Inflammatory macrophage treated with lipopolysaccharide for 4 hours (primary cell): ENCODE data around the gene IFI27L1.

ENCODE experiments used
- DNase-seq: peaks from one replicate; pipeline ENCODE4 v3.0.0-alpha.2; 2020

The IFI27L1 gene, protein sequence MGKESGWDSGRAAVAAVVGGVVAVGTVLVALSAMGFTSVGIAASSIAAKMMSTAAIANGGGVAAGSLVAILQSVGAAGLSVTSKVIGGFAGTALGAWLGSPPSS

GRCh38 chr14:94080621-94081385 lies at the start of gene IFI27L1, which contains the start of gene DDX24:
TSS of gene IFI27L1 (plus strand) at chr14:94081310. CDS start at chr14:94096938, 15,628 bp downstream.
TSS of gene DDX24 (minus strand) at chr14:94081202. CDS start at chr14:94079742, 1,460 bp downstream.
- peak; percentile 95 for DNase-seq

DNA sequence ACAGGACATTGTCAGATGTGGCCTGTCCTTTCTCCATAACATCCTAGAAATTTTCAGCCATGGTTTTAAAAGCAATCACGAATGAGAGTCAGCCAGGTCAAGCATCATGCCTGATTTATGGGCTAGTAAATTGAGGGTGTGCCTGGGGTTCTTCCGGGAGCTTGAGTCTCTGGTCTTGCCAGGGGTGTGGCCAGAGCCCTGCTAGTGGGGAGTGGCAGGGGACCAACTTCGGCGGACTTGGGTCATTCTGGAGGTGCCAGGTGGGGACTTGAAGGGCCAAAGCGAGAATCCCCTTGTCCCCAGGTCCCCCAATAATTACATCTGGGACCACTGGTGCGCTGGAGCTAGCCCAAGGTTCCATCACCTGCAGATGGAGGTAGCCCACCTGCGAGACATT lies 49.2 kb upstream of the IFI27L1 start:
- no peak for DNase-seq

GRCh38 chr14:94034886-94035285 lies 46.2 kb upstream of the IFI27L1 start:
- DNase-seq: no peak

- DNase-seq: peak; percentile 65
Measured at GRCh38 chr14:94036313-94037167, 44.6 kb upstream of the IFI27L1 start.

- DNase-seq: no peak
Measured at GRCh38 chr14:94037954-94038353, 43.2 kb upstream of the IFI27L1 start.

- DNase-seq: no peak
Measured at GRCh38 chr14:94038510-94038909, 42.6 kb upstream of the IFI27L1 start.

- no peak for DNase-seq
Measured at GRCh38 chr14:94038921-94039629, 42.0 kb upstream of the IFI27L1 start.

DNA sequence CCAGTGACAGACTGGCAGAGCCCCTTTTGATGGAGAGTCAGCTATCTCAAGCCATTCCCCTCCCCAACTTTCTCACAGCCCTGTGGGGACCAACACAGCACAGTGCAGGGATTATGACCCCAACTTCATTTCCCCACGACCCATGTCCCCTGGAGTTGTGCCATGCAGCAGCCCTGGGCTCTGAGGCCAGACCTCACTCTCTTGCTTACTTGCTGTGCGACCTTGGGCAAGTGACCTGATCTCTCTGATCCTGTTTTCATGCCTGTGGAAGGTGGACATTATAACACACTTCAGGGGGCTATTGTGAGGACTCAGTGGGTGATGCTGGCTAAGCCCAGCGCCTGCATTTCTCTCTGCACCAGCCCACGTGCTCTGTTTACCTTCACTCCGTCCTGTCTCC lies 40.9 kb upstream of the IFI27L1 start:
- DNase-seq: no peak

DNA sequence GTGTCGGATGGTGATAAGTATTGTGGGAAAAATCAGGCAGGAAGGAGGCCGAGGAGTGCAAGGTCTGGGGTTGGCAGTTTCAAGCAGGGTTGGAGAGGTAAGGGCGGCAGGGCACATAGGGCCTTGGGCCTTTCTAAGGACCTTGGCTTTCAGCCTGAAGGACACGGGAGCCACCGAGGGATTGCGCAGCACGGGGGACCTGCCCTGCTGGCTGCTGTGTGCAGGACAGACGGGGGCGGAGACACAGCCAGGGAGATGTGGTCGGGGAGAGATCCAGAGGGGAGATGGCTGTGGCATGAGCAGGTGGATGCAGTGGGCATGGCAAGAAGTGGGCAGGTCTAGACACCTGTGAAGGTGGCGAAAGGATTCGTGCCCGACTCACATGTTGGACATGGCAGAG lies 40.3 kb upstream of the IFI27L1 start:
- no peak for DNase-seq

DNA sequence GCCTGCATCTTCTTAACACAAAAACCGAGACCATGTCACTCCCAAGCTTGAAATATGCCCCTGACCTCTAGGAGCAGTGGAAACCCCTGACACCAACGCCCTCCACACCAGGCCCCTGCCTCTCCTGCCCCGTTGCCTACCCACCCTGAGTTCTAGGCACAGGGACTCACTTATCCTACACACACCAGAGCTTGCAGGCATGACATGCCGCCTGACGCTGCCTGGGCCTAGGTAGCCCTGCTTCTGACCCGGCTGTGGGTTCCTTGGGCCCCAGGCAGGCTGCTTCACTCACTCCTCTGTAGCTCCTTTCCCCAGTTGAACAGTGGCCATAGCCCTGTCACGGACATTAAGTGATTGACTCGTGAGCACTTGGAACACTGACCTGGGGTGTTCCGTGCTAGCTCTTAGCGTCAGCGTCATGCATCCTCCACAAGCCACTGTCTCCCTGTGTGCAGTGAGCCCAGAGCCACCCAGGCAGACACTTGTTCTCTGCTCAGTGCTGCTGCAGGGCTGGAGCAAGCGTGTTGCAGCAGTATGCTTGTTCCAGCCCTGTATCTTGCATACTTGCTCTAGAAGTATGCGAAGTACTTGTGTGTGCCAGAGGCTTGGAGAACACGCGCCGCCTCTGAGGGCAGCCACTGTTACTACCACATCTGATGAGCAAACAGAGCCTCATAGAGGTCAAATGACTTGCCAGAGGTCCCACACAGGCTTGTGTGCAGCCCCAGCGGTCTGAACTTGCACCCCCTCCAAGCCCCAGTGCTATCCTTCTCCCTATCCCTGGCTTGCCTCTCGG lies 39.4 kb upstream of the IFI27L1 start:
- no peak for DNase-seq

GRCh38 chr14:94042433-94043091 lies 38.5 kb upstream of the IFI27L1 start:
- DNase-seq: no peak

DNA sequence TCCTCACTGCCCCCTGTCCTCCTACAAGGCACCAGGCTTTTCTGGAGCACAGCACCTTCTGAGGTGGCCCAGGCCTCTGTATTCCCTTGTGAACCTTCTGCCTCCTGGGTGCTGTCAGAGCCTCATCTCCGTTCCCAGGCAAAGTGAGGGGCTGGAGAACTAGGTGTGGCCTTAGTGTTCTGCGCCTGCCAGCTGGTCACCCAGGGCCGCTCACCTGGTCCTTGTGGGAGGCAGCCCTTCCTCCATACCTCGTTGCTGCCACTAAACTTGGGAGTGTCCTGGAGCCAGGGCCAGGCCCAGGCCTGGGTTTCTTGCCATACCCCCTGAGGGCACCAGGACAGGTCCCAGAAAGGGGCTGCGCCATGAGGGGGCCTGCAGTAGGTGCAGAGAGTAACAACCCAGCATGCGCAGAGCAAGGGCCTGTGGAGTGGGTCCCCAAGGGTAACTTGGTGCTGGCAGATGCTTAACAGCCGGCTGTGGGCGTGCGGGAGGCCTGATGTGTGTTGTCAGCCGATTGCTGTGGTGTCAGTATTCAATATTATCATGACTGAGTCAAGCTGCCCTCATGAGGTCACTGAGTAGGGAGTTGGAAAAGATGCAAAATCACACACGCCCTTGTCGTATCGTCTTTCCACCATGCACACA lies 37.9 kb upstream of the IFI27L1 start:
- DNase-seq: no peak

- no peak for DNase-seq
Measured at GRCh38 chr14:94043756-94044475, 37.2 kb upstream of the IFI27L1 start.

DNA sequence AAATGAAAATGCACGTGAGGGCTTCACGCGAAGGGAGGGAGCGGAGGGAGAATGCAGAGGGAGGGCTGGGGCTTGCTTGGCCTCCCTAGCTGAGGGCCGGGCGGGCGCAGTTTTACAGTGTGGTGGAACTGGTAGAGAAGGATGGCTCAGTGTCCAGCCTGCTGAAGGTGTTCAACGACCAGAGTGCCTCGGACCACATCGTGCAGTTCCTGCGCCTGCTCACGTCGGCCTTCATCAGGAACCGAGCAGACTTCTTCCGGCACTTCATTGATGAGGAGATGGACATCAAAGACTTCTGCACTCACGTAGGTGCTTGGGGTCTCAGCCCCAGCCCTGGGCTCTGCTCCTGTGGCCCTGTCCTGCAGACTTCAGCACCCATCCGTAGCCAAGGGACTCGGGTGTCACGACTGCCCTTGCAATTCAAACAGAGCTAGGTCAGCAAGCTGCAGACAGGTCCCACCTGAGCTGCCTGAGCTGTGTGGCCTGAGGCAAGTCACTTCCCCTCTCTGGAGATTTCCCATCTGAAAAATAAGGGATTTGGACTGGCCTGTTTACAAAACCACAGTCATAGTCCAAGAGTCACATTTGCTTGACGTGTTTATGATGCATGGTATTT lies 36.5 kb upstream of the IFI27L1 start:
- no peak for DNase-seq

DNA sequence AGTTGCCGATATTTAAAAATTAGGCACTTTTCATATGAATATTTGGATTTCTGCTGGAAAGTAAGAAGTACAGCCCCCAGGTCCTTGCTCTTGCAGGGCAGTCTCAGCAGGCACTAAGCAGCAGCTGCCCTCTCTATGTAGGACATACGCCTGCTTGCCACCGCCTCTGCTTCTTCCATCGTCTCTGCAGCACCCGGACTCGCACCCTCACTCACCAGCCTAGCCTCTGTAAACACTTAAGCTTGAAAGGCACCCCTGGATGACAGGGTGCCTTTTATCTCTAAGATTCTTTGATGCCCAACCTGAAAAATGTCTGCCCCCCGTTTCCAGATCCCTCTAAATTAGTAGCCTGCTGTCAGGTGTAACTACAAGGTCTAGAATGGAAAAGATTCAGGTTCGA lies 36.0 kb upstream of the IFI27L1 start:
- DNase-seq: no peak

GRCh38 chr14:94045563-94046345 lies 35.4 kb upstream of the IFI27L1 start:
- no peak for DNase-seq

DNA sequence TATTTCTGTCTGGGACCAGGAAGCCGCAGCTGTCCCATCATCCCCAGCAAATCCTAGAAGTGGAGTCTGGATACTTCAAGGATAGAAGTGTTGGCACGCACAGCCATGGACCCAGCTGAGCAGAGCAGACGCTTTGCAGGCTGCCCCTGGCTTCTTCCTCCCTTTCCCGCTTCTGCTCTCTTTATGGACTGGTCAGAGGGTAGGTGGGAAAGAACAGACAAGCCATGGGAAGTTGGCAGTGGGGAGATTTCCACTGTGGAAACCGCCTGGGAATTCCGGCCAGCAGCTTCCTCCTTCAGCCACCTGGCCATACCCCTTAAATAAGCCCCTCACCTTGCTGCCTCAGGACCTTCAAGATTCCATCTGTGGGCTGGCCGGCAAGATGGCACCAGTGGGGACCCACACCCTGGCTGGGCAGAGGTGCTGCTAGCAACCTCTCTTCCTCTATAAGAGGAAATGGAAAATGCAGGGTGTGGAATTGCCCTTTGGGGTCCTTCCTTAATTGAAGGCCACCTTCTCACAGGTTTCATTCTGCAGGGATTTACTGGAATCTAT lies 34.3 kb upstream of the IFI27L1 start:
- no peak for DNase-seq

- DNase-seq: no peak
Measured at GRCh38 chr14:94047581-94047980, 33.5 kb upstream of the IFI27L1 start.
